Neutrophil (primary cell): Measurements from ENCODE around the gene PDE9A.

Experiments
- H3K27ac ChIP-seq: fragments of 200-600 bp; sonication (generic); 2 replicates; pipeline ENCODE4 v1.5.1; 2016; ENCODE audit warnings: mild to moderate bottlenecking, moderate library complexity
- H3K27me3 ChIP-seq: fragments of 200-600 bp; sonication (generic); 2 replicates; pipeline ENCODE4 v1.6.0; 2016; ENCODE audit warnings: mild to moderate bottlenecking
- H3K36me3 ChIP-seq: fragments of 200-600 bp; sonication (generic); 2 replicates; pipeline ENCODE4 v1.5.1; 2017
- H3K4me1 ChIP-seq, 2 experiments: fragments of 200-600 bp in 1 of 2; sonication (generic) in 1 of 2; 1 replicate in 1 of 2; 2 replicates in 1 of 2; pipeline versions ENCODE4 v1.5.1 to v1.6.1; 2013 to 2016; ENCODE audit warnings: low read depth in 1 of 2, low read length in 1 of 2, mild to moderate bottlenecking in 1 of 2, moderate library complexity in 1 of 2; ENCODE audit not compliant: control insufficient read depth in 1 of 2, insufficient read depth in 1 of 2
- H3K4me3 ChIP-seq, 2 experiments: fragments of 200-600 bp in 1 of 2; sonication (generic) in 1 of 2; 1 replicate in 1 of 2; 2 replicates in 1 of 2; pipeline ENCODE4 v1.5.1; 2013 to 2016; ENCODE audit warnings: low read depth in 1 of 2, low read length in 1 of 2, mild to moderate bottlenecking in 1 of 2, moderate library complexity in 1 of 2
- H3K9me3 ChIP-seq: fragments of 200-600 bp; sonication (generic); 2 replicates; pipeline ENCODE4 v1.5.1; 2016
- TF ChIP-seq, protein P1 (sequence below): fragments of 200-600 bp; sonication (generic); IDR thresholded peaks from 2 replicates; pipeline ENCODE4 v1.5.1; 2016; ENCODE audit warnings: antibody characterized with exemption

PDE9A gene

DNA sequence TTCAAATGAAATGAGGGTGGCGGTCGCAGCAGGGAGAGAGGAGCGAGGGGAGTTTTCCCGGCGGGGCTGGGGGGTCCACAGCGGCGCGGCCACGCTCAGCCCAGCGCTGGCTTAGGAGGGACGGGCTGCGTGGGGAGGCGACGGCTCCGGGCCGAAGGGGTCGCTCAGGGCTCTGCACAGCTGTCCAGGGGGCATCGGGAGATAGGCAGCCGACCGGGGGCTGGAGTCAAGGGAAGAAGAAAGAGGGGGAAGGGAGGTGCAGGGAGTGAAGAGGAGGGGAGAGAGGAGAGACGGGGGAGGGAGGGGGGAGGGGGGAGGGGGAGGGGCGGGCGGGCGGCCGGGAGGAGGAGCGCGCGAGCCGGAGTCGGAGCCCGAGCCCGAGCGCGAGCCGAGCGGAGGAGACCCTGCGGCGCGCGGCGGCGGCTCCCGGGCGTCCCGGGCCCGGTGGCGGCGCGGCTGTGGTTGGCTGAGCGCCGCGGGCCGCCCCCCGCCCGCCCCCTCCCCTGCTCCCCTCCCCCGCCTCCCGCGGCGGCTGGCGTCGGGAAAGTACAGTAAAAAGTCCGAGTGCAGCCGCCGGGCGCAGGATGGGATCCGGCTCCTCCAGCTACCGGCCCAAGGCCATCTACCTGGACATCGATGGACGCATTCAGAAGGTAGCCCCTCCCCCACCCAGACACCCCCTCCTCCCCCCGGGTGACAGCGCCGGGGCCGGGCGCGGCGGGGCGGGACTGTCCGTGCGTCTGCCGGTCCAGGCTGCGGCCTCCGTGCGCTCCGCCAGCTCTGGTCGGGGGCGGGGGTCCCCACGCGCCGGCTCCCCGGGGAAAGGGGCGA, at the start of gene PDE9A:
TSS of gene PDE9A (plus strand) at position 391 of the 831 bp plus-strand sequence. CDS start at position 585, 194 bp downstream.
- Histone ChIP-seq H3K27me3 (peaks cover 81% of the 10 kb centered on the region), H3K27ac (no peak within 1 kb of the TSS), H3K9me3 (no peaks in the 10 kb centered on the region), H3K4me1 (peaks cover 0 to 7% of the 10 kb centered on the region in 2 experiments), H3K36me3 (no peaks in the 10 kb centered on the region), H3K4me3 (peak within 1 kb of the TSS in 1 of 2 experiments; percentile 43)
- TF ChIP-seq, protein P1, sequence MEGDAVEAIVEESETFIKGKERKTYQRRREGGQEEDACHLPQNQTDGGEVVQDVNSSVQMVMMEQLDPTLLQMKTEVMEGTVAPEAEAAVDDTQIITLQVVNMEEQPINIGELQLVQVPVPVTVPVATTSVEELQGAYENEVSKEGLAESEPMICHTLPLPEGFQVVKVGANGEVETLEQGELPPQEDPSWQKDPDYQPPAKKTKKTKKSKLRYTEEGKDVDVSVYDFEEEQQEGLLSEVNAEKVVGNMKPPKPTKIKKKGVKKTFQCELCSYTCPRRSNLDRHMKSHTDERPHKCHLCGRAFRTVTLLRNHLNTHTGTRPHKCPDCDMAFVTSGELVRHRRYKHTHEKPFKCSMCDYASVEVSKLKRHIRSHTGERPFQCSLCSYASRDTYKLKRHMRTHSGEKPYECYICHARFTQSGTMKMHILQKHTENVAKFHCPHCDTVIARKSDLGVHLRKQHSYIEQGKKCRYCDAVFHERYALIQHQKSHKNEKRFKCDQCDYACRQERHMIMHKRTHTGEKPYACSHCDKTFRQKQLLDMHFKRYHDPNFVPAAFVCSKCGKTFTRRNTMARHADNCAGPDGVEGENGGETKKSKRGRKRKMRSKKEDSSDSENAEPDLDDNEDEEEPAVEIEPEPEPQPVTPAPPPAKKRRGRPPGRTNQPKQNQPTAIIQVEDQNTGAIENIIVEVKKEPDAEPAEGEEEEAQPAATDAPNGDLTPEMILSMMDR = no peak

DNA sequence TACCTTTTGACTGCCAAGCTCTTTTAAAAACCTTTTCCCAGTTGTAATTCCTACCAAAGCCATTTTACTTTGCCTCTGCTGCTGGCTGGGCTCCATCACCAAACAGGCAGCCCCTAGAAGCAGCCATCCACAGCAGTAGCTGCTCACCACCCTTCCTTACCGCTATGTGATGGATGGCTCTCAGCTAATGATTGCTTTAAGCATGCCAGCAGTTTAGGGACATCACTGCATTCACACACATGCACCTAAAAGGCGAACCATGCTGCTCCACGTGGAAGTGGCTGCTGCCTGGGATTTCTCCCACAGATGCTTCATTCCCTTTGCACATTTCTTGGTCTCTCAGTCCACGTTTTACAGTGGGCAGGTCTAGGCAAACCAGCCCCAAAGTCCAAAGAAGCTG, 46.3 kb upstream of the PDE9A start:
- H3K9me3 ChIP-seq = peaks cover 10% of the 10 kb centered on the region
- TF ChIP-seq, protein P1 = no peak
- H3K27ac ChIP-seq = no peak overlapping the region
- H3K4me3 ChIP-seq = no peak overlapping the region
- no peaks in the 10 kb centered on the region for H3K27me3 ChIP-seq
- H3K36me3 ChIP-seq = no peaks in the 10 kb centered on the region
- H3K4me1 ChIP-seq = no peaks in the 10 kb centered on the region

DNA sequence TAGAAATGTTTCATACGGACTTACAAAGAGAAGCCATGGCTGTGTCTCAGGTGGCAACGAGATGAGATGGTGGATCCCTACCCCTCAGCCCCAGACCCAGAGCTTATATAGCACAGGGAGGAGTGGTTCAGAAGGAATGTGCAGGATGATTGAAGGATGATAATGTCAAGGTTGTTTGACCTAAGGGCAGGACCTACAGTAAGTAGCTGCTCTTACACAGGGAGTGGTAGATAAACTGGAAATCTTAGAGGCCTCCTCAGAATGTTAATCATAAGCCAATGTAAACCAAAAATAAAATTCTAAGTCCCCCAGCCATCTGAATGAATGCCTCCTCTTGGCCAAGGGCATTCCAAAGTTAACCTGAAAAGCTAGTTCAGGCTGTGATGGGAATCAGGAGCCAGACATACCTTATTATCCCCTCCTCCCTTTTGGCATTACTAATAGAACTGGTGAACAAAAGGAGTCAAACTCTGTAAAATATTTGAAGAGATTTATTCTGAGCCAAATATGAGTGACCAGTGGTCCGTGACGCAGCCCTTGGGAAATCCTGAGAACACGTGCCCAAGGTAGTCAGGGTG, 45.8 kb upstream of the PDE9A start:
- H3K9me3 ChIP-seq = peaks cover 10% of the 10 kb centered on the region
- no peaks in the 10 kb centered on the region for H3K36me3 ChIP-seq
- TF ChIP-seq, protein P1 = no peak
- H3K4me3 ChIP-seq = no peak overlapping the region
- H3K4me1 ChIP-seq = no peaks in the 10 kb centered on the region
- H3K27ac ChIP-seq = no peak overlapping the region
- H3K27me3 ChIP-seq = no peaks in the 10 kb centered on the region

DNA sequence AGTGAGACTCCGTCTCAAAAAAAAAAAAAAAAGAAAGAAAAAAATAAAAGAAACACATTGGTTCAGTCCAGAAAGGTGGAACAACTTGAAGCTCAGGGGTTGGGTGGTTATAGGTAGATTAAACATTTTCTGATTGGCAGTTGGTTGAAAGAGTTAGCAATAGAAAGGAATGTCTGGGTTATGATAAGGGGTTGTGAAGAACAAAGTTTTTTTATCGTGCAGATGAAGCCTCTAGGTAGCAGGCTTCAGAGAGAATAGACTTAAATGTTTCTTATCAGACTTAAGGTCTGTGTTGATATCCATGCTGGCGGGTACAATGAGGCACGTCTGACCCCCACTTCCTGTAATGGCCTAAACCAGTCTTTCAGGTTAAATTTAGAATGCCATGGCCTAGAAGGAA, 45.0 kb upstream of the PDE9A start:
- TF ChIP-seq, protein P1 = no peak
- H3K27ac ChIP-seq = no peak overlapping the region
- peaks cover 10% of the 10 kb centered on the region for H3K9me3 ChIP-seq
- H3K4me1 ChIP-seq = no peaks in the 10 kb centered on the region
- no peak overlapping the region for H3K4me3 ChIP-seq
- H3K36me3 ChIP-seq = no peaks in the 10 kb centered on the region
- no peaks in the 10 kb centered on the region for H3K27me3 ChIP-seq

DNA sequence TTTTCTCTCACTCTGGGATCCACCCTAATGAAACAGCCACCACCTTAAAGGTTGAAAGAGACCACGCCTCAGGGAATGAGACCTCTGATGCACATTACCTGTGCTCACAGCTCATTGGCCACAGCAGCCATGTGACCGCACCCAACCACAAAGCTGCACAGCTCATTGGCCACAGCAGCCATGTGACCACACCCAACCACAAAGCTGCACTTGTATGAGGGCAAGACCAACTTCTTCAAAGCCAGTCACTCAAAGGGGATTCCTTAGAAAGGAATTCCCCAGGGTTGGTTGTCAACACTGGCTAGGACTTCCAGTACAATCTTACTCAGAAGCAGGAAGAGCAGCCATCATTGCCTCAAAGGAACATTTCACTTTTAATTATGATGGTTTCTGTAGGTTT, 43.6 kb upstream of the PDE9A start:
- TF ChIP-seq, protein P1 = no peak

More for the DNA sequence above, 43.6 kb upstream of the PDE9A start:
- Histone ChIP-seq H3K4me1 (peaks cover under 1% of the 10 kb centered on the region in 2 experiments), H3K36me3 (no peaks in the 10 kb centered on the region), H3K27me3 (no peaks in the 10 kb centered on the region), H3K4me3 (no peak overlapping the region), H3K9me3 (no peaks in the 10 kb centered on the region), H3K27ac (no peak overlapping the region)
